Breast epithelium (tissue), 4 donors: ENCODE results near the gene COMMD3. TPM values are rescaled to one million over a fixed set of nuclear protein-coding genes. Genes with fewer than 3 reads are reported as not detected.

Experiments used
- DNase-seq, 2 donors: peaks; one replicate each; pipeline ENCODE4 v3.0.0-alpha.2; 2019; ENCODE audit warnings: low spot score in 2 of 2
- H3K27ac ChIP-seq, 2 donors: fragments of 200-600 bp; sonication (generic) in 1 of 2; one replicate each; pipeline ENCODE4 v1.5.1; 2016 to 2019; ENCODE audit warnings: mild to moderate bottlenecking in 1 of 2
- H3K27me3 ChIP-seq, 2 donors: fragments of 200-600 bp; sonication (generic) in 1 of 2; one replicate each; pipeline versions ENCODE4 v1.5.1 to v1.6.0; 2017 to 2019; ENCODE audit warnings: control low read depth in 1 of 2, mild to moderate bottlenecking in 1 of 2
- H3K36me3 ChIP-seq: fragments of 200-600 bp; one replicate; pipeline ENCODE4 v1.5.1; 2019
- H3K4me1 ChIP-seq, 2 donors: fragments of 200-600 bp; sonication (generic); one replicate each; pipeline ENCODE4 v1.5.1; 2016 to 2019; ENCODE audit warnings: control low read depth in 1 of 2
- H3K4me3 ChIP-seq, 3 donors: fragments of 200-600 bp; sonication (generic); 1 replicate in 2 of 3; 2 replicates in 1 of 3; pipeline ENCODE4 v1.5.1; 2016 to 2019; ENCODE audit warnings: mild to moderate bottlenecking in 3 of 3, moderate library complexity in 2 of 3
- H3K9me3 ChIP-seq, 2 donors: fragments of 200-600 bp; sonication (generic) in 1 of 2; one replicate each; pipeline ENCODE4 v1.5.1; 2016 to 2019; ENCODE audit warnings: control low read depth in 1 of 2
- POLR2A ChIP-seq: fragments of 450-650 bp; IDR thresholded peaks from one replicate; pipeline ENCODE4 v1.6.1; 2016; ENCODE audit warnings: antibody characterized with exemption, mild to moderate bottlenecking, moderate library complexity
- POLR2AphosphoS5 ChIP-seq, 3 donors: sonication (generic); formaldehyde crosslinking; IDR thresholded peaks; one replicate each; pipeline ENCODE4 v1.6.1; 2017; ENCODE audit warnings: antibody characterized with exemption in 3 of 3
- intact Hi-C: fragments of 100-400 bp; cut with DNase I; formaldehyde crosslinking; loops from one replicate; pipeline ENCODE4 v1.15.1; 2023; ENCODE audit warnings: low total_unique reads
- total RNA-seq, 3 donors: library from RNA; depleted of rRNA; stranded (reverse); fragments of >200 nt; gene quantifications; one replicate each; pipeline ENCODE4 v1.1.0, GENCODE V29; 2016
- TF ChIP-seq, protein P1 (sequence below), 3 donors: fragments of 450-650 bp; IDR thresholded peaks; one replicate each; pipeline ENCODE4 v1.5.1; 2016 to 2017; ENCODE audit warnings: antibody characterized with exemption in 3 of 3, mild to moderate bottlenecking in 3 of 3, moderate library complexity in 3 of 3

Gene COMMD3
- total RNA-seq, 3 donors from 2014 or later, result 30.1 to 51.4 (median 35.7) TPM

DNA sequence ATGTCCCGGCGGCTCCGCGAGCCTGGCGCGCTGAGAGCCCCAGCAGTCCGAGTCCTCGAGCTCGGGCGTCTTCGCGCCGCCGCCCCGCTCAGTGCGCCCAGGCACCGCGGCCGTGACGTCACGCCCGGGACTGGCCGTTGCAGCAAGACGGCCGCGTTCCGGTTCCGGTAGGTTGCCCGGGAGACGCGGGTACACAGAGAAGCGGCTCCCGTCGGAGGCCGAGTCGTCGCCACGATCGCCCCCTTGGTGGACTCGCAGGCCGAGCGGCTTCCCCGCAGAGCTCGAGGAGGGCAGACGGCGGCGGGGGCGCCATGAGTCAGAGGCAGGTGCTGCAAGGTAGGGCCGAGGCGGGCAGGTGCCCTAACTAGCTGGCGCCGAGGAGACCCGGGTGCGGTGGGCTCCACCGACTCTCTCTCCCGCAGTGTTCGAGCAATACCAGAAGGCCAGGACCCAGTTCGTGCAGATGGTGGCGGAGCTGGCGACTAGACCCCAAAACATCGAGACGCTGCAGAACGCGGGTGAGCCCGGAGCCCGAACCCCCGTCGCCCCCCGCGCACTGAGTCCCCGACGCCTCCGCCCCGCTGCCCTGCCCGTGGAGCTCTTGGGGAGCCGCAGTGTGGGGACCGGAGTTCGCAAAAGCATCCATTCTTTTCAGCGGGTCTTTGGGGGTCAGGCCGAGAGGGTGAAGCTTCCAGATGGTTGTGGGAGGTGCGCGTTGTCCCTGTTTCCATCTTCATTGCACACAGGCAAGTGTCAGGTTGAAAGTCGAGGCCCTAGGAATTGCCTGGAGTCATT lies 29.3 kb downstream of the COMMD3 start, which contains the start of gene SPAG6:
SPAG6 (plus strand) TSS at position 196 of the 795 bp plus-strand sequence; CDS start at position 312, 116 bp downstream.
- DNase-seq, result no peak
- Histone ChIP-seq H3K4me1 (no peaks in the 10 kb centered on the region), H3K36me3 (no peaks in the 10 kb centered on the region), H3K9me3 (no peaks in the 10 kb centered on the region), H3K4me3 (peak within 1 kb of the TSS; percentile 8 to 50 (median 36)), H3K27me3 (peaks cover 8 to 65% of the 10 kb centered on the region in 2 donors), H3K27ac (no peak within 1 kb of the TSS)
- intact Hi-C loops, result no loop called here
- TF ChIP-seq POLR2A (no peak), POLR2AphosphoS5 (IDR thresholded peaks at IDR 0.05) (no peak)
- TF ChIP-seq, protein P1, sequence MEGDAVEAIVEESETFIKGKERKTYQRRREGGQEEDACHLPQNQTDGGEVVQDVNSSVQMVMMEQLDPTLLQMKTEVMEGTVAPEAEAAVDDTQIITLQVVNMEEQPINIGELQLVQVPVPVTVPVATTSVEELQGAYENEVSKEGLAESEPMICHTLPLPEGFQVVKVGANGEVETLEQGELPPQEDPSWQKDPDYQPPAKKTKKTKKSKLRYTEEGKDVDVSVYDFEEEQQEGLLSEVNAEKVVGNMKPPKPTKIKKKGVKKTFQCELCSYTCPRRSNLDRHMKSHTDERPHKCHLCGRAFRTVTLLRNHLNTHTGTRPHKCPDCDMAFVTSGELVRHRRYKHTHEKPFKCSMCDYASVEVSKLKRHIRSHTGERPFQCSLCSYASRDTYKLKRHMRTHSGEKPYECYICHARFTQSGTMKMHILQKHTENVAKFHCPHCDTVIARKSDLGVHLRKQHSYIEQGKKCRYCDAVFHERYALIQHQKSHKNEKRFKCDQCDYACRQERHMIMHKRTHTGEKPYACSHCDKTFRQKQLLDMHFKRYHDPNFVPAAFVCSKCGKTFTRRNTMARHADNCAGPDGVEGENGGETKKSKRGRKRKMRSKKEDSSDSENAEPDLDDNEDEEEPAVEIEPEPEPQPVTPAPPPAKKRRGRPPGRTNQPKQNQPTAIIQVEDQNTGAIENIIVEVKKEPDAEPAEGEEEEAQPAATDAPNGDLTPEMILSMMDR (IDR thresholded peaks at IDR 0.05), result no peak

DNA sequence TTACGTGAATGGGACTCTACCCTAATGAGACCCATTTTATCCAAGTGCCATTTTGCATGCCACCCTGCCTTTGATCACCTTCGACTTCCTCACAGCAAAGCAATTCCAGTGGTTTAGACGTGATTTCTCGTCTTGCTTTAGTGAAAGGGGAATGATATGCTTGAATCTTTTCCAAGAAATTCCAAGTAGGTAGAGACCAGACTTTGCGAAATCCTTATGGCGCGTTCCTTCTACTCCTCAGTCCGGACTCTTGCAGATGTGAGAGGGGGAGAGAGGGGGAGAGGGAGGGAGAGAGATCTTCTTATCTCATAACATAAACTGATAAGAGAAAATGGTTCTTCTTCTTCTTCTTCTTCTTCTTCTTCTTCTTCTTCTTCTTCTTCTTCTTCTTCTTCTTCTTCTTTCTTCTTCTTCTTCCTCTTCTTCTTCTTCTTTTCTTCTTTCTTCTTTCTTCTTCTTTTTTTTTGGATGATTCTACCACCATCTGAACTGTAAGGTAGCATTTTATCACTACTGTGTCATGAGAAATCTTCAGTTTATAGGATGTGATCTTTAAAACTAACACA lies 30.0 kb downstream of the COMMD3 start:
- Histone ChIP-seq H3K4me3 (peak overlapping the region in 1 of 3 donors; percentile 50), H3K4me1 (no peaks in the 10 kb centered on the region), H3K27me3 (peaks cover 8 to 63% of the 10 kb centered on the region in 2 donors), H3K27ac (no peak overlapping the region), H3K9me3 (no peaks in the 10 kb centered on the region), H3K36me3 (no peaks in the 10 kb centered on the region)
- TF ChIP-seq POLR2A (no peak), POLR2AphosphoS5 (IDR thresholded peaks at IDR 0.05) (no peak)
- TF ChIP-seq, protein P1 (IDR thresholded peaks at IDR 0.05), result no peak
- intact Hi-C loops, result no loop called here
- DNase-seq, result no peak

DNA sequence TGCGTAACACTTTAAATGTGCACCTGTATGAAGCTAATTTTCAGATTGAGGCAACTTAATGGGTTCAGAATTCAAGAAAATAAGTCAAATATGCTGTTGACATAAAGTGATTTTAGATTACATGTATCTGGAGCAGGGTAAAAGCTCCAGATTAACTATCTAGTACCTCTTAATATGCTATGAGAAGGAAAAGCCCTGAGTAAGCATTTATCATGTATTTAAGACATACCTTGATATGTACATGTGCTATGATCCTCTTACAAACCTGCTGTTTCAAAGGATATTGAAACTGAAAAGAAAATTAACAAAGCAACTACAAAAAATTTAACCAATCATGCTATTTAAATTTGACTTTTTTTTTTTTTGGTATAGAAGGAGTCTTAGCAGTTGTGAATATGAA lies 33.6 kb downstream of the COMMD3 start:
- no peak for TF ChIP-seq POLR2A
- TF ChIP-seq, protein P1 (IDR thresholded peaks at IDR 0.05), result no peak
- no peak for TF ChIP-seq POLR2AphosphoS5 (IDR thresholded peaks at IDR 0.05)
- Histone ChIP-seq H3K27ac (no peak overlapping the region), H3K9me3 (no peaks in the 10 kb centered on the region), H3K36me3 (no peaks in the 10 kb centered on the region), H3K4me1 (no peaks in the 10 kb centered on the region), H3K27me3 (peaks cover 8 to 27% of the 10 kb centered on the region in 2 donors), H3K4me3 (no peak overlapping the region)
- no peak for DNase-seq
- intact Hi-C loops, result no loop called here

DNA sequence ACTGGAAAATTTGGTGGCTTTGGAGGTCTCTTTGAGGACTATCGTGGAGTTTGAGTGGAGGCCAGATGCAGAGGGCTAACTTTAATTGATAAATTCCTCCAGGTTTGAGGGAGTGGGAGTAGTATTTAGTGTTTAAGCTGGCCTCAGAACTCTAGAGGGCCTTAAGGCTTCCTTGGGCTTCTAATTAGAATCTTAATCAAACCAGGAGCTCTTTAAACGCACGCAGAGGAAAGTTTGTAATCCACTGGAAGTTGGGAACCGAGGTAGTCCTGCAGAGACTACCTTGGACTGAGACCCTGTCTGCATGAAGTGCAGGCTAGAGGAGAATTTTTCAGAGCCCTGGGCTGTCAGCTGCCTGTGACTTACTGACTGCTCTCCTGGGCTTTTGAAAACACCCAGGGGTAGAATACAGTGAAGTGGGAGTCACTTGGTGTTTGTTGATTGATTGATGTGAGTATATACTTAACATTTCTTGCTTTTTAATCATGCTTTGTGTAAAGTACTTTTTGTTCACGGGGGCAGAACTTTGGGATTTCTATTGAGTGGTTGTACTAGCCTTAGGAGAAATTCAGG lies 35.0 kb downstream of the COMMD3 start:
- Histone ChIP-seq H3K9me3 (no peaks in the 10 kb centered on the region), H3K36me3 (no peaks in the 10 kb centered on the region), H3K27me3 (peaks cover 0 to 13% of the 10 kb centered on the region in 2 donors), H3K4me3 (no peak overlapping the region), H3K4me1 (no peaks in the 10 kb centered on the region), H3K27ac (no peak overlapping the region)
- DNase-seq, result no peak
- intact Hi-C loops, result no loop called here
- TF ChIP-seq POLR2AphosphoS5 (IDR thresholded peaks at IDR 0.05) (no peak), POLR2A (no peak)
- TF ChIP-seq, protein P1 (IDR thresholded peaks at IDR 0.05), result no peak
